Measurements from ENCODE around the gene SARM1. TPM values are rescaled to one million over a fixed set of nuclear protein-coding genes. Genes with fewer than 3 reads are reported as not detected.

The SARM1 gene
- total RNA-seq (21.7 TPM), polyA plus RNA-seq (1 to 10 TPM; 7.2 to 8.5 (median 7.9) TPM)

- H3K36me3 Mint-ChIP-seq, result peaks cover 3% of the 10 kb centered on the region
- H3K27ac Mint-ChIP-seq, result peak within 1 kb of the TSS; percentile 14 to 96 (median 89)
- H3K36me3 ChIP-seq (ENCODE audit: control insufficient read depth, insufficient read depth, low read length), result no peaks in the 10 kb centered on the region
- peak; percentile 72 to 90 (median 84) for DNase-seq
- H3K4me1 ChIP-seq (ENCODE audit: control insufficient read depth, insufficient read depth, low read length, poor library complexity, severe bottlenecking), result peaks cover 23% of the 10 kb centered on the region
- ATAC-seq (ENCODE audit: low read depth in 2 of 2), result peak; percentile 86 to 87
- H3K27me3 Mint-ChIP-seq, result no peaks in the 10 kb centered on the region
- no peaks in the 10 kb centered on the region for H3K27me3 ChIP-seq (ENCODE audit: control insufficient read depth, insufficient read depth, low read length)
- peak within 1 kb of the TSS; percentile 67 for H3K4me3 ChIP-seq (ENCODE audit: low read depth, low read length)
- no peaks in the 10 kb centered on the region for H3K9me3 ChIP-seq (ENCODE audit: control insufficient read depth in 2 of 2, low read length in 2 of 2)
- no peaks in the 10 kb centered on the region for H3K9me3 Mint-ChIP-seq
- peak within 1 kb of the TSS; percentile 90 for H3K27ac ChIP-seq (ENCODE audit: insufficient read depth, low read length, poor library complexity, severe bottlenecking)
- H3K4me3 Mint-ChIP-seq, result peak within 1 kb of the TSS; percentile 88 to 99 (median 94)
- peaks cover 0 to 32% (median 22%) of the 10 kb centered on the region in 4 donors for H3K4me1 Mint-ChIP-seq
Measured at GRCh38 chr17:28371245-28372202, at the start of gene SARM1. TSS of gene SARM1 (plus strand) at chr17:28371694. CDS start at chr17:28372033, 339 bp downstream.

DNA sequence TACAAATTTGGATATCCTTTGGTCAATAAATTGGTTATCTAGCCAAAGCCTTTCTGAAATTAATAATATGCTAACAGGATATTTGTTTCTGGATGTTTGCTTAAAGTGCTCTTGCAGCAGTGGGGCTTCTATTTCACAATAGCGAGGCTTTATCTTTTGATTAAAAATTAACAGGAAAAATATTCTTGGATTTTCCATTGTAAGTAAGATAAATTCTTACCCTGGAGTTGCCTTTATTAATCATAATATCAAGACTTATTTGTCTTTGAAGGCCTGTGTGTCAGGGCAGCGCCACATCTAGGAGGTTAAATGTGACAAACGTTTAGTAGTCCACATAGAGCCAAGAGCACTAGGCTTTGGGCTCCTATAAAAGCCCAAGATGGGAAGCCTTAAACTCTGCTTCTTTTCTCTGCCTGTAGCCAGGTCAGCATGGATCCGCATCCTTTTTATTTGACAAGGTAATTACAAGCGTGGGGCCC, 47.2 kb upstream of the SARM1 start:
- Mint-ChIP-seq H3K4me1 (peaks cover 4 to 15% (median 15%) of the 10 kb centered on the region in 4 donors), H3K27me3 (no peaks in the 10 kb centered on the region), H3K27ac (no peak overlapping the region), H3K4me3 (no peak overlapping the region), H3K36me3 (peaks cover 19% of the 10 kb centered on the region), H3K9me3 (no peaks in the 10 kb centered on the region)
- Histone ChIP-seq H3K4me1 (ENCODE audit: control insufficient read depth, insufficient read depth, low read length, poor library complexity, severe bottlenecking) (peaks cover 11% of the 10 kb centered on the region), H3K4me3 (ENCODE audit: low read depth, low read length) (no peak overlapping the region), H3K36me3 (ENCODE audit: control insufficient read depth, insufficient read depth, low read length) (peaks cover 19% of the 10 kb centered on the region), H3K27ac (ENCODE audit: insufficient read depth, low read length, poor library complexity, severe bottlenecking) (no peak overlapping the region), H3K9me3 (ENCODE audit: control insufficient read depth in 2 of 2, low read length in 2 of 2) (no peaks in the 10 kb centered on the region), H3K27me3 (ENCODE audit: control insufficient read depth, insufficient read depth, low read length) (no peaks in the 10 kb centered on the region)
- DNase-seq (no peak), ATAC-seq (ENCODE audit: low read depth in 2 of 2) (no peak)

DNA sequence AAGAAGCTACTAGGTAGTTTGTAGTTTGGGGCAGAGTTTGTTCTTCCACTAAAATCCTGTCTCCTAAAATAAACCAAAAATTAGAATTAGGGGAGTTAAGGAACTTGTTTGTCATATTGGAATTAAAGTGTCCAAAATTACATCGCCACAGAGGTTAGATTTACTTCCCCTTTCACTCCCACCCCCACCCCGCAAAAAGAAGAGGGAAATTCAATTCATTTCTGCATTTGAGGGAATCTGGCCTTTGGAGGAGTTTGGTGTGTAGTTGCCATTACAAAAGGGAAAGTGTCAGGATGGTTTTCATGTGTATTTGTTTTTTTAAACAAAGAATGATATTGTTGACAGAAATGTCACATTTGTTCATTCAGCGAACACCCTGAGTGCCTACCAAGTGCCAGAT, 46.7 kb upstream of the SARM1 start:
- H3K36me3 Mint-ChIP-seq, result peaks cover 19% of the 10 kb centered on the region
- H3K36me3 ChIP-seq (ENCODE audit: control insufficient read depth, insufficient read depth, low read length), result peaks cover 21% of the 10 kb centered on the region
- H3K27me3 ChIP-seq (ENCODE audit: control insufficient read depth, insufficient read depth, low read length), result no peaks in the 10 kb centered on the region
- no peak overlapping the region for H3K4me3 Mint-ChIP-seq
- no peak overlapping the region for H3K27ac ChIP-seq (ENCODE audit: insufficient read depth, low read length, poor library complexity, severe bottlenecking)
- no peak overlapping the region for H3K4me3 ChIP-seq (ENCODE audit: low read depth, low read length)
- no peaks in the 10 kb centered on the region for H3K27me3 Mint-ChIP-seq
- H3K27ac Mint-ChIP-seq, result no peak overlapping the region
- H3K9me3 Mint-ChIP-seq, result no peaks in the 10 kb centered on the region
- ATAC-seq (ENCODE audit: low read depth in 2 of 2), result no peak
- no peak for DNase-seq
- H3K4me1 Mint-ChIP-seq, result peaks cover 4 to 14% (median 12%) of the 10 kb centered on the region in 4 donors
- no peaks in the 10 kb centered on the region for H3K9me3 ChIP-seq (ENCODE audit: control insufficient read depth in 2 of 2, low read length in 2 of 2)
- H3K4me1 ChIP-seq (ENCODE audit: control insufficient read depth, insufficient read depth, low read length, poor library complexity, severe bottlenecking), result peaks cover 6% of the 10 kb centered on the region

DNA sequence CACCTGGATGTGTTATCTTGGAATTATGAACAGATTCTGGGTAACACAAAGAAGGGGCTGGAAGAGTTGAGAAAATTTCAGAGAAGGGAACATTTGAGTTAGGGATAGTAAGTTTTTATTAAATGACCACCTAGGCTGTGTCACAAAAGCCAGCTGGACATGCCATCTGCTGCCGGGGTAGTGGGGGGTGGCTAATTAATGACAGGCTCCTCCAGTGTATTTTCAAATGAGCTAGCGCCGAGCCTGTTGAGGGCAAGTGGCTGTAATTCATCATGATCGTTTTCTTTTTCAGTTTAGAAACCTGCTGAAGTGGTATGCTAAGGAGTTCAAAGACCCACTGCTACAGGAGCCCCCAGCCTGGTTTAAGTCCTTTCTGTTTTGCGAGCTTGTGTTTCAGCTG, 46.3 kb upstream of the SARM1 start:
- peaks cover 2% of the 10 kb centered on the region for H3K4me1 ChIP-seq (ENCODE audit: control insufficient read depth, insufficient read depth, low read length, poor library complexity, severe bottlenecking)
- H3K27me3 ChIP-seq (ENCODE audit: control insufficient read depth, insufficient read depth, low read length), result no peaks in the 10 kb centered on the region
- H3K36me3 ChIP-seq (ENCODE audit: control insufficient read depth, insufficient read depth, low read length), result peaks cover 21% of the 10 kb centered on the region
- Mint-ChIP-seq H3K4me3 (peak overlapping the region in 1 of 4 donors; percentile 43), H3K36me3 (peaks cover 19% of the 10 kb centered on the region), H3K27me3 (no peaks in the 10 kb centered on the region), H3K4me1 (peaks cover 0 to 14% (median 8%) of the 10 kb centered on the region in 4 donors), H3K27ac (no peak overlapping the region), H3K9me3 (no peaks in the 10 kb centered on the region)
- ATAC-seq (ENCODE audit: low read depth in 2 of 2) (no peak), DNase-seq (no peak)
- no peaks in the 10 kb centered on the region for H3K9me3 ChIP-seq (ENCODE audit: control insufficient read depth in 2 of 2, low read length in 2 of 2)
- H3K4me3 ChIP-seq (ENCODE audit: low read depth, low read length), result no peak overlapping the region
- no peak overlapping the region for H3K27ac ChIP-seq (ENCODE audit: insufficient read depth, low read length, poor library complexity, severe bottlenecking)

DNA sequence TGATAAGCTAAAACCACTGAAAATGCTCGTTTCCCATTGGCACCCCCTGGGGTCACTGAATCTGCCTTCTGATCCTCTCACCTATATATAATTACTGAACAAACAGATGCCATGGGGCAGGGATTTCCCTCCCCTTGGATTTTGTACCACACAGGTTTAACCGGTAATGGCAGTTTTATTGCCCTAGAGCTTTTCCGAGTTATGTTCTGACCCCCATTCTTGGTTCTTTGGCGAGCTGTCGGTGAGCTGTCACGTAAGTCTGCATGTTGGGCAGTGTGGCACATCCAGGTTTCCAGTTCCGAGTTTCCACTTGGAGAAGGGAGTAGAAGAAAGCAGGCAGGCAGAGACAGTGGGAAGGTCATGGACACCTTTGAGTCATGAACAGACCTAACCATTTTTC, 45.4 kb upstream of the SARM1 start:
- Histone ChIP-seq H3K9me3 (ENCODE audit: control insufficient read depth in 2 of 2, low read length in 2 of 2) (no peaks in the 10 kb centered on the region), H3K27me3 (ENCODE audit: control insufficient read depth, insufficient read depth, low read length) (no peaks in the 10 kb centered on the region), H3K4me1 (ENCODE audit: control insufficient read depth, insufficient read depth, low read length, poor library complexity, severe bottlenecking) (no peaks in the 10 kb centered on the region), H3K4me3 (ENCODE audit: low read depth, low read length) (no peak overlapping the region), H3K36me3 (ENCODE audit: control insufficient read depth, insufficient read depth, low read length) (peaks cover 30% of the 10 kb centered on the region), H3K27ac (ENCODE audit: insufficient read depth, low read length, poor library complexity, severe bottlenecking) (no peak overlapping the region)
- Mint-ChIP-seq H3K4me1 (peaks cover 0 to 7% (median under 1%) of the 10 kb centered on the region in 4 donors), H3K4me3 (peak overlapping the region in 1 of 4 donors; percentile 13), H3K36me3 (peaks cover 19% of the 10 kb centered on the region), H3K9me3 (no peaks in the 10 kb centered on the region), H3K27ac (no peak overlapping the region), H3K27me3 (no peaks in the 10 kb centered on the region)
- no peak for ATAC-seq (ENCODE audit: low read depth in 2 of 2)
- no peak for DNase-seq

DNA sequence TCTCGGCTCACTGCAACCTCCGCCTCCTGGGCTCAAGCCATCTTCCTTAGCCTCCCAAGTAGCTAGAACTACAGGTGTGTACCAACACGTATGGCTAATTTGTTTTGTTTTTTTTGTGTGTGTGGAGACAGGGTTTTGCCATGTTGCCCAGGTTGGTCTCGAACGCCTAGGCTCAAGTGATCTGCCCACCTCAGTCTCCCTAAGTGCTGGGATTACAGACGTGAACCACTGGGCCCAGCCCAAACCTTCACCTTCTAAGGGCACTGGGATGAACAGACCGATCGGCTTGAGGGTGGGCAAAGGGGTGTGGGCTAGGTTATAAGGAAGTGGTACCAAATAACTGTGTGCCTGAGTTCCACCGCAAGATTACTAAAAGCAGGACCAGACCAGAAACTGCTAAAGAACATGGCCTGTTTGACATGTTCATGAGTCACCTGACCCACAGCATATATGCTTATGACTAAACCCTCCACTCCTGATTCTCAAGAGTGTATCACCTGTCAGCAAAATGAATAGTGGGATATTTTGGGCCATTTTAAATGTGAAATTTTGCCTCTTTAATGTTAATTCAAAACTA, 44.4 kb upstream of the SARM1 start:
- peaks cover 0 to 4% (median 2%) of the 10 kb centered on the region in 4 donors for H3K4me1 Mint-ChIP-seq
- H3K27ac Mint-ChIP-seq, result no peak overlapping the region
- H3K4me3 ChIP-seq (ENCODE audit: low read depth, low read length), result no peak overlapping the region
- H3K4me1 ChIP-seq (ENCODE audit: control insufficient read depth, insufficient read depth, low read length, poor library complexity, severe bottlenecking), result no peaks in the 10 kb centered on the region
- H3K27me3 Mint-ChIP-seq, result no peaks in the 10 kb centered on the region
- H3K36me3 Mint-ChIP-seq, result peaks cover 20% of the 10 kb centered on the region
- H3K27me3 ChIP-seq (ENCODE audit: control insufficient read depth, insufficient read depth, low read length), result no peaks in the 10 kb centered on the region
- no peaks in the 10 kb centered on the region for H3K9me3 ChIP-seq (ENCODE audit: control insufficient read depth in 2 of 2, low read length in 2 of 2)
- ATAC-seq (ENCODE audit: low read depth in 2 of 2) (peak in 1 of 2 donors; percentile 12), DNase-seq (peak in 1 of 3 donors; percentile 31)
- no peaks in the 10 kb centered on the region for H3K9me3 Mint-ChIP-seq
- H3K27ac ChIP-seq (ENCODE audit: insufficient read depth, low read length, poor library complexity, severe bottlenecking), result no peak overlapping the region
- H3K4me3 Mint-ChIP-seq, result peak overlapping the region in 1 of 4 donors; percentile 13
- H3K36me3 ChIP-seq (ENCODE audit: control insufficient read depth, insufficient read depth, low read length), result peaks cover 36% of the 10 kb centered on the region

DNA sequence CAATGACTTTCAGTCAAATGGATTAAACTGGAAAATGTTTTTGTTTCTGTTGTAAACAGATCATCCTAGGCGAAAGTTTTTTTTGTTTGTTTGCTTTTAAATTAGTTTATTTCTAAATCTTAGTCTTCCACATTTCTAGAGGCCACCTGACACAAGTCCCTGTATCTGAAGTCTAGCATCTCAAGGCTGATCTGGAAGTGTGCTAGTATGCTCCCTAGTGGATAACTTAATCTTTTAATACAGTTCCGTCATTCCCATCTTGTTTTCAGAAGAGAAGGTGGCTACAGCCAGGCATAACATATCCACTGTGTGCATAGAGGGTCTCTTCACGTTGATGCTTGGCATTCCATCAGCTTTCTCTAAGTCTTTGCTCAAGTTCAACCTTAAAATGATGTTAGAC, 43.8 kb upstream of the SARM1 start:
- Histone ChIP-seq H3K4me1 (ENCODE audit: control insufficient read depth, insufficient read depth, low read length, poor library complexity, severe bottlenecking) (no peaks in the 10 kb centered on the region), H3K36me3 (ENCODE audit: control insufficient read depth, insufficient read depth, low read length) (peaks cover 36% of the 10 kb centered on the region), H3K9me3 (ENCODE audit: control insufficient read depth in 2 of 2, low read length in 2 of 2) (no peaks in the 10 kb centered on the region), H3K27me3 (ENCODE audit: control insufficient read depth, insufficient read depth, low read length) (no peaks in the 10 kb centered on the region), H3K4me3 (ENCODE audit: low read depth, low read length) (no peak overlapping the region), H3K27ac (ENCODE audit: insufficient read depth, low read length, poor library complexity, severe bottlenecking) (no peak overlapping the region)
- H3K4me1 Mint-ChIP-seq, result peaks cover 0 to 6% (median 2%) of the 10 kb centered on the region in 4 donors
- ATAC-seq (ENCODE audit: low read depth in 2 of 2) (no peak), DNase-seq (no peak)
- H3K4me3 Mint-ChIP-seq, result no peak overlapping the region
- H3K36me3 Mint-ChIP-seq, result peaks cover 23% of the 10 kb centered on the region
- H3K27me3 Mint-ChIP-seq, result no peaks in the 10 kb centered on the region
- no peaks in the 10 kb centered on the region for H3K9me3 Mint-ChIP-seq
- no peak overlapping the region for H3K27ac Mint-ChIP-seq

Data from CD4-positive, CD25-positive, alpha-beta regulatory T cell (primary cell).